Skeletal muscle satellite cell (primary cell): ENCODE measurements around the gene CASTOR1.

Source experiments
- H3K27me3 ChIP-seq: 2 replicates; pipeline ENCODE4 v1.7.0; 2013; ENCODE audit warnings: low read length; ENCODE audit not compliant: control insufficient read depth, insufficient read depth
- H3K36me3 ChIP-seq: 2 replicates; pipeline ENCODE4 v1.7.0; 2013; ENCODE audit warnings: mild to moderate bottlenecking, control low read depth, low read length; ENCODE audit not compliant: insufficient read depth
- H3K4me1 ChIP-seq: 2 replicates; pipeline ENCODE4 v1.7.0; 2013; ENCODE audit warnings: low read length; ENCODE audit not compliant: control insufficient read depth, insufficient read depth
- H3K4me2 ChIP-seq: 2 replicates; pipeline ENCODE4 v1.7.0; 2013; ENCODE audit warnings: mild to moderate bottlenecking, low read length
- H3K4me3 ChIP-seq: 2 replicates; pipeline ENCODE4 v1.7.0; 2013; ENCODE audit warnings: low read length
- H3K9ac ChIP-seq: 2 replicates; pipeline ENCODE4 v1.7.0; 2013; ENCODE audit warnings: mild to moderate bottlenecking, low read depth, low read length, moderate library complexity
- H3K9me3 ChIP-seq: replicated peaks from 2 replicates; pipeline ENCODE4 v1.7.0; 2013; ENCODE audit warnings: mild to moderate bottlenecking, control low read depth, low read length

CASTOR1 gene

DNA sequence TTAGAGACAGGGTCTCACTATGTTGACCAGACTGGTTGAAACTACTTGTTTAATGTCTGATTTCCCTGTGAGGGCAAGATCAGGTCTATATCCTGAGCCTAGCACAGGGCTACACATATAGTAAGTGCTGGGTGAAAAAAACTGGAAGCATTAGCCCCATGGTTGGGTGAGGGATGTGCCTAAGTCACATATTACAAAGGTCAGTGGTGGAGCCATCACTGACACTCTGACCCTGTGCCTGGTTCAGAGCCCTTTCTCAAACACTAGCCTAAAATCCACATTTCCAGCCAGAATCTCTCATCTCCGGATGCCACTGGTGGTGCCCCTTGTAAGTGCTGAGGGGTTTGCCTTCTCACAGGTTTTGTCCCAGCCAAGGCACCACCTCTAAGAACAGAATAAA, 28.5 kb upstream of the CASTOR1 start:
- Histone ChIP-seq H3K4me3 (no peak overlapping the region), H3K36me3 (peaks cover 18% of the 10 kb centered on the region), H3K9me3 (no peaks in the 10 kb centered on the region), H3K4me1 (peaks cover under 1% of the 10 kb centered on the region), H3K4me2 (no peak overlapping the region), H3K27me3 (no peaks in the 10 kb centered on the region), H3K9ac (no peak overlapping the region)

- Histone ChIP-seq H3K9ac (no peak overlapping the region), H3K9me3 (no peaks in the 10 kb centered on the region), H3K27me3 (no peaks in the 10 kb centered on the region), H3K4me2 (no peak overlapping the region), H3K4me1 (peaks cover 17% of the 10 kb centered on the region), H3K36me3 (peaks cover 18% of the 10 kb centered on the region), H3K4me3 (no peak overlapping the region)
These were observed 26.8 kb upstream of the CASTOR1 start for GRCh38 chr22:30315962-30316576.

DNA sequence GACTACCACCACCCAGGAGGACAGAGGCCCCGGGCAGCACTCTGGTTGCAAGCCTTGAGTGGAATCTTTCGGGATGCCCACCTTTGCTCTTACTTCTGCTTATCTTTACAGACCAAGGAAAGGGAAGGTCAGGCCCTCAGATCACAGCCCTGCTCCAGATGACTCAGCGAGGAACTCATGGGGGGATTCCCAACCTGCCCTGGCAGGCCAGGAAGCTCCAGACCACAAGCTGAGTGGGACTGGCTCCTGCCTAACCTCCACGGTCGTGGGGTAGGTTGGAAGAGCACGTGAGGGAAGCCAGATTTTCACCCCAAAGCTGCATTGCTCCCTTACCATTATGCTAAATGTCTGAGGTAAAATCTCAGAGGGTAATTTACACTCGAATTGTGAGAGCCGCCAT, 25.6 kb upstream of the CASTOR1 start:
- no peak overlapping the region for H3K4me2 ChIP-seq
- peaks cover 26% of the 10 kb centered on the region for H3K4me1 ChIP-seq
- no peaks in the 10 kb centered on the region for H3K27me3 ChIP-seq
- H3K36me3 ChIP-seq: peaks cover 8% of the 10 kb centered on the region
- H3K4me3 ChIP-seq: no peak overlapping the region
- no peak overlapping the region for H3K9ac ChIP-seq
- H3K9me3 ChIP-seq: no peaks in the 10 kb centered on the region

DNA sequence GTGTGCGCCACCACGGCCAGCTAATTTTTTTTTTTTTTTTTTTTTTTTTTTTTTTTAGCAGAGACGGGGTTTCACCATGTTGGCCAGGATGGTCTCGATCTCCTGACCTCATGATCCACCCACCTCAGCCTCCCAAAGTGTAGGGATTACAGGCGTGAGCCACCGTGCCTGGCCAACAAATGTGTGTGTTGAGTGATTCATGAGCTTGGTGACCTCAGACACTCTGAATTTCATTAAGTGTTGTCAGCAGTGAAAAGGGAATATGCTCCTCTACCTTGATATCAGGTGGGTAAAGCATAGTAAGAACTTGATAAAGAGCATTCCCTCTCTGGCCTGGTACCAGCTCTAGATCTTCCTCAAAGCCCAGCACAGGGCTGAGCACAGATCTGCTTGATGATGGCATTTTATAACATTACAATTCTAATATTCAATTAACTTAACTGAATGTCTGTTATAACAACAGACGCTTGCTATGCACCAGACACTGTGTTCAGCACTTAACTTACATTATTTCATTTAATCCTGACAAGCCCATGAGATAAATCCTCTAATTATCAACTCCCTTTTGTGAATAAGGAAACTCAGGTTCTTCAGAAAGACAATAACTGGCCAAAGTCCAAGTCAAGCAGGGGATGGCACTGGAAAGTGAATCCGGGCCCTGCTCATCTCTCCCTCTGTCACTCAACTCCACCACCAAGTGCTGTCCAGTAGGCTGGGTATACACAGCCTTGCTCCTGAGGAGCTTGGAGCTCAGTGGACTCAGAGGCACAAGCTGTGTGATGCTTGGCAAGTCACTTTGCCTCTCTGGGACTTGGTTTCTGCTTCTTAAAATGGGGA, 24.4 kb upstream of the CASTOR1 start:
- no peaks in the 10 kb centered on the region for H3K9me3 ChIP-seq
- peaks cover 26% of the 10 kb centered on the region for H3K4me1 ChIP-seq
- no peak overlapping the region for H3K4me2 ChIP-seq
- H3K36me3 ChIP-seq: no peaks in the 10 kb centered on the region
- H3K9ac ChIP-seq: no peak overlapping the region
- no peaks in the 10 kb centered on the region for H3K27me3 ChIP-seq
- no peak overlapping the region for H3K4me3 ChIP-seq

DNA sequence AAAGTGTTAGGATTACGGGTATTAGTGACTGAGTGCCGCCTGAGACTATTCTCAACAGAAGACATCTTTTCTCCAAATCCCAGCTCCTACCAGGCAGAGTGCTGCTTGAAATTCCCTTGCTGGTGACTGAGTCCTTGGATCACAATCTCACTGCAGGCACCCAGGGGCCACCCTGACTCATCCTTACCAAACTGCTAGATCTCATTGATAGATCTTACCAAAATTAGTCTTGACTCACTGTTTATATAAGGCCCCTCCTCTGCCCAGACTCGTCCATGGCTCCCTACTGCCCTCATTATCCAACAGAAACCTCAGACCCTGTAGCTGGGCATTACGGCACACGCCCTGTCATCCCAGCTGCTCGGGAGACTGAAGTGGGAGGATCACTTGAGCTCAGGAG, 22.7 kb upstream of the CASTOR1 start:
- Histone ChIP-seq H3K9ac (no peak overlapping the region), H3K4me1 (peaks cover 26% of the 10 kb centered on the region), H3K9me3 (no peaks in the 10 kb centered on the region), H3K4me2 (peak overlapping the region; percentile 12), H3K4me3 (no peak overlapping the region), H3K36me3 (no peaks in the 10 kb centered on the region), H3K27me3 (no peaks in the 10 kb centered on the region)

GRCh38 chr22:30310881-30311771, 21.8 kb upstream of the CASTOR1 start:
- Histone ChIP-seq H3K9ac (no peak overlapping the region), H3K9me3 (no peaks in the 10 kb centered on the region), H3K4me3 (no peak overlapping the region), H3K27me3 (no peaks in the 10 kb centered on the region), H3K4me1 (peaks cover 26% of the 10 kb centered on the region), H3K4me2 (peak overlapping the region; percentile 12), H3K36me3 (no peaks in the 10 kb centered on the region)

DNA sequence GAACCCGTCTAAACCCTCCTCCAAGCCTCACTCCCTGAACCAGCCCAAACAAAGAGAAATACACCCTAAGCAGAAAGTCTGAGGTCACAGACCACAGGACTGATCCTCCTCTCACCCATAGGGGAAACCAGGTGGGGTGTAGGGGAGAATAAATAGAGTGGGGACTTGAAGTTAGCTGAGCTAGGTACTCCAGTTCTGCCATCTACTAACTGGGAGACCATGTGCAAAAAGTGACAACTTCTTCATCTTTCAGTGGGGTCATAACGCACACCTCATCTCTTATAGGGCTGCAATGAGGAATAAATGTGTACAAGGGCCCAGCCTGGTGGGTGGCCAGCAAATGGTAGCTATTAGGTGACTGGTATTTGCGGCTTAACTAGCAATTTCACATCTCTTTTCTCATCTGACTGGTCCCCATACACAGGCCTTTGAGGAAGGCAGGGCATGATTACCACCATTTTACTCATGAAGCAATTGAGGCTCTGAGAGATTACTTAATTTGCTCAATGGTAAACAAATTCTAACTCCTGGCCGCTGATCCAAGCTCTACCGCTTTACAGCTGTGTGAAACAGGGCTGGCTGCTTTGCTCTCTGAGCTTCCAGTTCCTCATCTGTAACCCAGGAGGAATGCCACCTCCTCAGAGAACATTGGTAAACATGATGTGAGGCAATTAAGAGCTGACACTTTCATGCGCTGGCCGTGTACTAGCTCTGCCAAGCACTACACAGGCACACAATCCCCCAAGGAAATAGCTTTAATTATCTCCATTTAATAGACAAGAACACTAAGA, 20.8 kb upstream of the CASTOR1 start:
- no peak overlapping the region for H3K9ac ChIP-seq
- H3K4me1 ChIP-seq: peaks cover 34% of the 10 kb centered on the region
- H3K4me2 ChIP-seq: no peak overlapping the region
- H3K9me3 ChIP-seq: no peaks in the 10 kb centered on the region
- no peaks in the 10 kb centered on the region for H3K27me3 ChIP-seq
- H3K36me3 ChIP-seq: no peaks in the 10 kb centered on the region
- H3K4me3 ChIP-seq: no peak overlapping the region

DNA sequence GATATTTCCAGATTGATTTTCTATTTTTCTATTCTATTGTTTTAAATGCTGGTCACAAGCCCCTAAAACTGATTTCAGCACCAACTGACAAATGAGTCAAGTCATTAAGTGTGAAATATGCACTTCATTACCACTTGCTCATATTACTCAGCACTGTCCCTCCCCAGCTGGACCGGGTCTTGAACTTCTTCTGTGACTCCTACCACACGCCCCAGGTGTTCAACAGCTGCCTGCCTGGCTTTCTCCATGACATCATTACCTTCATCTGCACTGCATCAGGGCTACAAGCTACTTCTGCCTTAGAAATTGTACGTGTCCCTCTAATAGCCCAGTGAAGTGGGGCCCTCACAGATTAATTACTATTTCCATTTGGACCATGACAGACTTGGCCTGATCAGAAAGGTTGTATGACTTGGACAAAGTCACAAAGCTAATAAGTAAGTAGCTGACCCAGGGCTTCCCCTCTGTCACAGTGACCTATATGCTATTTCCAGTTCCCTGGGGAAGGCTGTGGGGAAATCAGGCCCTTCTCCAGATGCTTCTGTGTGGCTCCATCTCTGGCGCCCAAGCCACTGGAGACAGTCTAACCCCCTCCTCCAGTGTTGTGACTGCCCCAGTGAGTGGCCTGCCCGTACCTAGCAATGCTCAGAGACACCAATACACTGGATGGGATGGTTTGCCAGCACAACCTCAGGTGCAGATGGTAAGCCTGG, 19.4 kb upstream of the CASTOR1 start:
- H3K9ac ChIP-seq: no peak overlapping the region
- H3K4me2 ChIP-seq: no peak overlapping the region
- no peaks in the 10 kb centered on the region for H3K9me3 ChIP-seq
- peaks cover 45% of the 10 kb centered on the region for H3K4me1 ChIP-seq
- H3K36me3 ChIP-seq: no peaks in the 10 kb centered on the region
- H3K4me3 ChIP-seq: no peak overlapping the region
- no peaks in the 10 kb centered on the region for H3K27me3 ChIP-seq

DNA sequence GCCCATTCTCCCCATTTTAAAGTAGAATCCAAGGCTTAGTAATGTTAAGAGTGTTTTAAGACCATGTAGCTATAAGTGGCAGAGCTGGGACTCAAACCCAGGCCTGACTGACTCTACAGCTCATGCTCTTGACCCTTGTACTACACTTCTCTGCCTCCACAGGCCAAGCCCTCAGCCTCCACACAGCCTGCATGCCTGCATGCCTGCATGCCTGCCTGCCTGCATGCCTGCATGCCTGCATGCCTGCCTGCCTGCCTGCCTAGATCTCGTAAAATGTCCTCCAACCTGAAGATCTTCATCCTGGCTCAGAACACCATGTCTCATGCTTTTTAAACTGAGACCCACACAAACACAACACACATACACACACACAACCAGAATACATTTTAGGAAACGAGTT, 18.8 kb upstream of the CASTOR1 start:
- no peak overlapping the region for H3K4me3 ChIP-seq
- no peaks in the 10 kb centered on the region for H3K9me3 ChIP-seq
- H3K36me3 ChIP-seq: no peaks in the 10 kb centered on the region
- H3K4me2 ChIP-seq: no peak overlapping the region
- no peaks in the 10 kb centered on the region for H3K27me3 ChIP-seq
- H3K4me1 ChIP-seq: peaks cover 45% of the 10 kb centered on the region
- H3K9ac ChIP-seq: no peak overlapping the region

GRCh38 chr22:30307041-30307574, 17.8 kb upstream of the CASTOR1 start:
- Histone ChIP-seq H3K4me3 (no peak overlapping the region), H3K4me1 (peaks cover 44% of the 10 kb centered on the region), H3K9ac (no peak overlapping the region)

More at GRCh38 chr22:30307041-30307574, 17.8 kb upstream of the CASTOR1 start:
- H3K9me3 ChIP-seq: no peaks in the 10 kb centered on the region
- no peaks in the 10 kb centered on the region for H3K27me3 ChIP-seq
- H3K36me3 ChIP-seq: no peaks in the 10 kb centered on the region
- H3K4me2 ChIP-seq: no peak overlapping the region
